Measurements from ENCODE around the gene MBNL2.
A peak's percentile ranks its signal among the peaks of the same experiment; 100 is the strongest.

MBNL2 gene

DNA sequence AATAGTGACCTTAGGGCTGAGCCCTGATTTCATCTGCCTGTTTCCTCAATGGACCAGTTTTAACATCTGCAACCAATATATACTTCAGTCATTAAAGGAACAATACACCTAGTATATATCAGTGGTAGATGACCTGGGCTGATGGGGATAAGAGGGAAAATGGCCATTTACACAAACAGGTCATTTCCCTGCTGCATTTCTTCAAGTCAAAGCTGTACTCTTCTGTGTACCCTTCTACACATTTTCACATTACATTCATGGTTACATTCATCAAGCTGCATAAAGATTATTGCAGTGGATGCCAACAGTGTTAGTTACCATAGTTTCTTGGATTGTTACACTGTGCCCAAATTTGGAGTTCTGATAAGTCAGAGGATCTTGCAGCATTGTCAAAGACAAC lies 130.7 kb downstream of the MBNL2 start:
- H3K36me3 ChIP-seq (replicated peaks) = peaks cover 28% of the 10 kb centered on the region
- TF ChIP-seq, protein P1, sequence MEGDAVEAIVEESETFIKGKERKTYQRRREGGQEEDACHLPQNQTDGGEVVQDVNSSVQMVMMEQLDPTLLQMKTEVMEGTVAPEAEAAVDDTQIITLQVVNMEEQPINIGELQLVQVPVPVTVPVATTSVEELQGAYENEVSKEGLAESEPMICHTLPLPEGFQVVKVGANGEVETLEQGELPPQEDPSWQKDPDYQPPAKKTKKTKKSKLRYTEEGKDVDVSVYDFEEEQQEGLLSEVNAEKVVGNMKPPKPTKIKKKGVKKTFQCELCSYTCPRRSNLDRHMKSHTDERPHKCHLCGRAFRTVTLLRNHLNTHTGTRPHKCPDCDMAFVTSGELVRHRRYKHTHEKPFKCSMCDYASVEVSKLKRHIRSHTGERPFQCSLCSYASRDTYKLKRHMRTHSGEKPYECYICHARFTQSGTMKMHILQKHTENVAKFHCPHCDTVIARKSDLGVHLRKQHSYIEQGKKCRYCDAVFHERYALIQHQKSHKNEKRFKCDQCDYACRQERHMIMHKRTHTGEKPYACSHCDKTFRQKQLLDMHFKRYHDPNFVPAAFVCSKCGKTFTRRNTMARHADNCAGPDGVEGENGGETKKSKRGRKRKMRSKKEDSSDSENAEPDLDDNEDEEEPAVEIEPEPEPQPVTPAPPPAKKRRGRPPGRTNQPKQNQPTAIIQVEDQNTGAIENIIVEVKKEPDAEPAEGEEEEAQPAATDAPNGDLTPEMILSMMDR (IDR thresholded peaks at IDR 0.05; ENCODE audit: low read depth, low read length, missing control alignments) = no peak
- H3K4me3 ChIP-seq (ENCODE audit: low read depth, low read length) = no peak overlapping the region
- in situ Hi-C loops (cut with HindIII; ENCODE audit: low pct_ligation_motif_present, low sequenced_read_pairs) = loop anchor here (25.0 kb wide), 2 partner anchors 141 to 241 kb away; partner anchors contain the start of gene MBNL2
- H3K27me3 ChIP-seq (replicated peaks) = no peaks in the 10 kb centered on the region
- no peak for DNase-seq
- no peak overlapping the region for H3K27ac ChIP-seq

DNA sequence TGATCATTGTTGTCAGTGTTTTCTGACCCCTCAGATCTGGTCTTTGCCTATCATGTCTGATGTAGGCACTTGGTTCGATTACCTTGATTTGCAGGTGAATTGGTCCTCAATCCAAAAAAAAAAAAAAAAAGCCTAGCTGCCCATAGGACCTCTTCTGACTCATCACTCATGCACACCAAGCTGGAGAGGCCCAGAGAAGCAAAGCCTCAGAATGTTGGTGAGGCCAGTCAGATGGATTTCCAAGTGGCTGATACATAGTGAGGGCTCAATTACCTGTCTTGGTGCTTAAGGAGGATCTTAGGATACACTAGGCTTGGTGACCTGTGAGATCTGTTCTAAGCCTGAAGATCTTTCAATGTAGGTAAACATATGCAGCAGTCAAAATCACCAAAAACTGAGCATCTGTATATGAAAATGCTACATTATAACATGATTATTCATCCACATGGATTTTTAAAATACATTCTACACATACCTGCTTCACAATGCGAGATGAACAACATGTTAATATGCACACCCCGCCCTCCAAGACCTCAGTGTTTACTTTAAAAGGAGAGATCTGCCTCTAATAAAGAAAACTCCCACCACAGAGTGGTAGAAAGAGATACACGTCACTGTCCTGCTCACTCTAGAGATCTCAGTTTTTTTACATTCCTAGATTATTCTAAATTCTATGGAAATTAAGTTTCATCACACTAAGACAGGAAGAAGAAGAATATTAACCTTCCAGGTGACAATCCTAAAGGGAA lies 132.0 kb downstream of the MBNL2 start:
- in situ Hi-C loops (cut with HindIII; ENCODE audit: low pct_ligation_motif_present, low sequenced_read_pairs) = loop anchor here (25.0 kb wide), 2 partner anchors 142 to 242 kb away; partner anchors contain the start of gene MBNL2
- no peak overlapping the region for H3K4me3 ChIP-seq (ENCODE audit: low read depth, low read length)
- peak; percentile 52 for DNase-seq
- no peaks in the 10 kb centered on the region for H3K27me3 ChIP-seq (replicated peaks)
- TF ChIP-seq, protein P1 (IDR thresholded peaks at IDR 0.05; ENCODE audit: low read depth, low read length, missing control alignments) = no peak
- no peak overlapping the region for H3K27ac ChIP-seq
- H3K36me3 ChIP-seq (replicated peaks) = peaks cover 28% of the 10 kb centered on the region

DNA sequence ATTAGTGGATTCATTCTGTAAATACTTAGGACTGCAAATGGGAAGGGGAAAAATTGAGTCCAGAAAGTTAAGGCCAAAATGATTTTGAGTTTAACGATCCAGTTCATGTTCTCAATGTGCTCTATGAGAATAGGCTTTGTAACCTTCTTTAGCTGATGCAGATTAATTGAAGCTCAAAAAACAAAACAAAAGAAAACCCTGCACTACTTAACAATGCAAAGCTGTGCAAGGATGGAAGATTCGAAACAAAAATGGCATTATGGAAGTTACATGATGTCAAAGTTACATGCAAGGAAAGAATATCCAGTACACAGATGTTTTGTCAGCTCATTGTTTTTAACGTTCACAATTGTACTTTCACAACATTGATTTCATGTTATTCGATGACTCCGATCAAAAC lies 132.7 kb downstream of the MBNL2 start:
- H3K4me3 ChIP-seq (ENCODE audit: low read depth, low read length) = no peak overlapping the region
- H3K27ac ChIP-seq = no peak overlapping the region
- TF ChIP-seq, protein P1 (IDR thresholded peaks at IDR 0.05; ENCODE audit: low read depth, low read length, missing control alignments) = no peak
- no peaks in the 10 kb centered on the region for H3K27me3 ChIP-seq (replicated peaks)
- peaks cover 24% of the 10 kb centered on the region for H3K36me3 ChIP-seq (replicated peaks)
- in situ Hi-C loops (cut with HindIII; ENCODE audit: low pct_ligation_motif_present, low sequenced_read_pairs) = loop anchor here (25.0 kb wide), 2 partner anchors 143 to 243 kb away; partner anchors contain the start of gene MBNL2
- DNase-seq = no peak

DNA sequence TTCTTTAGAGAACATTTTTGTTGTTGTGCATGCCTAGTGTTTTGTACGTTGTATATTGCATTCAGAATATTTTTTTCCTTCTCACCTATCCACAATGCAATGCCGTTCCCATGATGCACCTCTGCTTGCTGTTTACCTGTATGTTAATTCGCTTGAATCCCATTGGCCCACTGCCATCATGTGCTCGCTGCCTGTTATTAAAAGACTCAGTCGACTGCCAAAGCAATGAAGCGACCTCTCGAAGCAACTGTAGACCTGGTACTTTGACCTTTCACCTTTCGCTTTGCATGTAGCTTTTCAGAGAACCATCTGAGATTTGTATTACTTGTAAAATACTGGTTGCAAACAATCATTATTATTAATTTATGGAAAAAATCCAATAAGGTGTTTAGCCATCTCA lies 134.5 kb downstream of the MBNL2 start:
- DNase-seq = no peak
- peaks cover 20% of the 10 kb centered on the region for H3K36me3 ChIP-seq (replicated peaks)
- in situ Hi-C loops (cut with HindIII; ENCODE audit: low pct_ligation_motif_present, low sequenced_read_pairs) = loop anchor here (25.0 kb wide), 2 partner anchors 144 to 244 kb away; partner anchors contain the start of gene MBNL2

DNA sequence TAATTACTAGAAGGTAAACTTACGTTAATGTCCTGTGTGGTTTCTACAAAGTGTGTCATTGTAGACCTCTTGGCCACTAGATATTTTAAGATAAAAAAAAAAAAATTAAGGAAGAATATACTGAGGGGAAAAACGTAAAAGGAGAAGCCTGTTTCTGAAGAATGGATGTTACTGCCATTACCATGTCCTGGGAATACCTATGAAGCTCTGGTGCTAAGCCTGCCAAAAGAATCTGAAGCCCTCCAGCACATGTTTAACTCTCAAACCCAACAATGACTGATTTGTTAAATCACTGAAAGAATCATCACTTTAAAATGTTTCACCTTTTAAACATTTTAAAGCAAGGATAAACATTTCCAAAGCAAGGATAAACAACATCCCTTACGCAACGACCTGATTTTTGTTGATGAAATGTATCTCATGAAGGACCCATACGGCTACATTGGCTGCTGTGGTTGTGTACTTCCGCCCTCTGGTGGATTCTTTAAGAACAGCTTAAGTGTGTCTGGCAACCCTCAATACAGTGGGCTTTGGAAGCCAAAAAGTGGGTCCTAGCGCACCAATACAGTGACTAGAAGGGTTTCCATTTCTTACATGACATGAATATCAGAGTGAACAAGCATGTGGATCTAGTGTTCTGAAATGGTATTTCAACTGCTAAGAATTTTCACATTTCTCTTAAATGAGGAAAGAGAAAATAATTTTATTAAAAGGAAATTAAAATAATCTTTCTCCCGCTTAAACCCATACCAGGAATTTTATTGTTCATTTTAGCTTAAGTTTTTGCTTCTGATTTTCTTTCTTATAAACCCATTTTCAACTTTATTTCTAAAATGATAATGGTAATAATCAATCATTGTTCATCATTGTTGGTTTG lies 137.3 kb downstream of the MBNL2 start:
- no peak overlapping the region for H3K27ac ChIP-seq
- H3K4me3 ChIP-seq (ENCODE audit: low read depth, low read length) = no peak overlapping the region
- DNase-seq = peak; percentile 75
- in situ Hi-C loops (cut with HindIII; ENCODE audit: low pct_ligation_motif_present, low sequenced_read_pairs) = loop anchor here (25.0 kb wide), 2 partner anchors 147 to 247 kb away; partner anchors contain the start of gene MBNL2
- peaks cover 15% of the 10 kb centered on the region for H3K36me3 ChIP-seq (replicated peaks)
- TF ChIP-seq, protein P1 (IDR thresholded peaks at IDR 0.05; ENCODE audit: low read depth, low read length, missing control alignments) = peak; percentile 90
- H3K27me3 ChIP-seq (replicated peaks) = no peaks in the 10 kb centered on the region

More for the DNA sequence above, 134.5 kb downstream of the MBNL2 start:
- Histone ChIP-seq H3K4me3 (ENCODE audit: low read depth, low read length) (no peak overlapping the region), H3K27me3 (replicated peaks) (no peaks in the 10 kb centered on the region), H3K27ac (no peak overlapping the region)
- TF ChIP-seq, protein P1 (IDR thresholded peaks at IDR 0.05; ENCODE audit: low read depth, low read length, missing control alignments) = no peak

Measured in brain microvascular endothelial cell (primary cell).